HG02884 (cell line): ENCODE measurements around the gene TASP1.
"Not testable (repeated sequence)": the region's sequence is repeated elsewhere in the genome, so short reads cannot be mapped to it uniquely, and the experiment has no call there.

Experiments used
- ATAC-seq: cut with Tn5 transposase; IDR thresholded peaks from one replicate; pipeline ENCODE4 v1.9.1; 2021; ENCODE audit warnings: mild to moderate bottlenecking, moderate library complexity; ENCODE audit not compliant: unreplicated experiment

TASP1 gene

GRCh38 chr20:13650474-13650873 is 11.7 kb upstream of the TASP1 start:
- no peak for ATAC-seq

GRCh38 chr20:13648291-13649228 is 9.8 kb upstream of the TASP1 start:
- no peak for ATAC-seq

GRCh38 chr20:13644010-13644409 is 5.3 kb upstream of the TASP1 start:
- no peak for ATAC-seq

DNA sequence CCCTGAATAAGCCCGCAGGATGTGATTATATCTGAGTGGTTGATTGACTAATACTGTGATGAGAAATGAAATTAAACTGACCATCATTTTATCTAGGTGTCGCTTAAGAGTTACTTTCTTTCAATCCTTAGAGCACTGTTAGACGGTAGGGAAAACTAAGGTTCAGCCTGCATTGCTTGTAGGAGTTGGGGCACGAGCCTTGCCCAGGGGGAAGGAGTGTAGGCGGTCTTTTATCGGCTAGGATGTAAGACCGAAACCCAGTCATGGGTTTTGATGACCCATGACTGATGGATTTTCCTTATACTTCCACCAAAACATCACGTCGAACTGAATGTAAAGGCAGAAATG is 392 bp upstream of the TASP1 start:
- peak; percentile 17 for ATAC-seq

GRCh38 chr20:13638162-13638495 is 603 bp downstream of the TASP1 start:
- no peak for ATAC-seq

DNA sequence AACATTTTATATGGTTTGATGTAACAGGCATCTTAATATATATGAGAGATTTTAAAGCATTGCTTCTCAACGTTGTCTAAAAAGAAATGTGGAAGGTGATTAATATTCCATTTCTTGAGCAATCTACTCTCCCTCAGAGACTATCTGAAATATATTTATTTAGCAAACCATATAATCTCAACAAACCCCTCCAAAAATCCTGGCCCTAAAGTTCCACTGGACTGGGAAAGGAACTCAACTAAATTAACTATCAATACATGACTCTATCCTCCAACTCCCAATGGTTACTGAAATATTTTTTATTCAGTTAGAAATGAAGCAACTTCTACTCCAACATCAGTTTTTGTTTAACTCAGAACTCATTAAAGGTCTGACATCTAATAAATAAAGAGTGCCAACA is 6.3 kb downstream of the TASP1 start:
- ATAC-seq = no peak

- not testable (repeated sequence) for ATAC-seq
These were observed 11.2 kb downstream of the TASP1 start for GRCh38 chr20:13627525-13627924.

DNA sequence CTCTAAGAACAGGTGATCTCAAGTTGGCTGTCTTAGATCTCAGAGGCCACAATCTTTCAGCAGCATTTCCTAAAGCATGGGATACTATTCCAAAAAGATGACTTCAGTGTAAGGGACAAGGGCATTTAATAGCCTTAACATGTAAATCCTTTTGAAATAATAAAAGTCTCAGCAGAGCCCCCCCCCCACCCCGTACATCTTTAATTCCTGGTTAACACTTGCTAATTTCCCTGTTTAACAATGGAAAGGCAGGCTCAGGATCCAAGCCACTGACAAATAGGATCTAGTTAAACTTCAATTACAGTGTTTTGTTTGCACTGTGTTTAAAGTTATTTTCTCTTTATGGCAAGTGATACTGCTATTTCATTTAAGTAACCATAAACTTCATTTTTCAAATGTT is 12.0 kb downstream of the TASP1 start:
- no peak for ATAC-seq

DNA sequence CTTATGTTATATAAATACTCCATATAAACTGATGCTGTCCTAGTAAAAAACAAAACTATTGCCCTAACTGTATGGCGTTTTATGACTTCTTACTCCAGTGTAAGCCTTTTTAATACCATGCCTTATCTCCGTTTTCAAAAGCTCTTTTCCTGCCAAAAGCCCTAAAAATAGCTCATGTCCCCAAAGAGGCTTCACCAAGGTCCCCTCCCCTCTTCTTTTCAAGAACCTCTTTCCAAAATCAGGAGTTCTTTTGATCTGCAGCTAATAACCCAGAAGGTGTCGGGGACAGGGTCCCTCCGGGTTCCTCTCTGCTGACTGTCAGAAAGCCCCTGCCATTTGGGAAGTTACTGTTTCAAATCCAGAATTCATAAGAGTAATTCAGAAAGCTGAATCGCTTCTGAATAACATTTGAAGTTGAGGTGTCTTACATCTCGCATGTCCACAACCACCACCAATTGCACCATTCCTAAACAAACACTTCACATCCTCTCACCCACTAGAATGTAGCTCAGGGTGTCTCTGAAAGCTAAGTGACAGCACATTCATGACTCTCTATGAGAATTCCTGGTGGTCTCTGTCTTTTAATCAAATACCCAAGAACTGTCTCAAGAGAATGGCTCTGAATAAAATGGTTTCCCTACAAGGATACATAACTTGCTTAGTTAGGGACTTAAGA is 13.3 kb downstream of the TASP1 start:
- ATAC-seq = no peak

DNA sequence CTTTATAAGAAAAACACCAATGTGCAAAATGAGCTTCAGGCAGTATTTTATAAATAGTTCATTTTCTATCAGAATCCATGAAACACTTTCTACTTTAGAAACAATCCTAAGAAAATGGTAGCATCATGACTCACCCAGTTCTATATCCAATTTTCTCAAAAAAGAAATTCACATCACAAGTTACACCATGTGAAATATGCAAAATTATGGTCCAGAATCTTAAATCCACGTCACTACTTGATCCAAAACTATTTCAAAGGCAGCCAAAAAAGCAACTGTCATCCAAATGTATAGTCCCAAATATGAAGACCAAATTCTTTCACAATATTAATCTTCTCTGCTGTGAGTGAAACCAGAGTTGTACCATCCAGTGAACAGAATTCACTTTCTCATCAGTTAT is 19.3 kb downstream of the TASP1 start:
- ATAC-seq = not testable (repeated sequence)

- ATAC-seq = not testable (repeated sequence)
These were observed 20.3 kb downstream of the TASP1 start for GRCh38 chr20:13618456-13618855.

- not testable (repeated sequence) for ATAC-seq
These were observed 21.1 kb downstream of the TASP1 start for GRCh38 chr20:13617585-13617984.

DNA sequence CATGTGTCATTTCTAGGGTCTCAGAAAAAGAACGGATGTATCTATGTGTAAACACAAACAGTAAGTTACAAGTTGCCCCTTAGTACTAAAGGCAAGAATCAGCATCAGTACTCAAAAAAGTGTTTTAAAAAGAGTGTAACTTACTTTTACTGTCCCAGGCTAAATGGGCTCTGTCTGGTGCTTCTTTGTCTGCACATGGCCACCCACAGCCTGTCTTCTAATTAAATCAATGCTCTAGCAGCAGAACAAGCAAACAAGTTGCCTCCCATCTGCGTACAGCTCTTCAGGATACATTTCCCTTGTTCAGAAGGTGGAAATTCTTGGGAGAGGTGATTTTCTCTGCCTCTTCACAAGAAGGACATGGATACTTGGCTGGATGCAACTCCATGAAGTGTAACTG is 22.0 kb downstream of the TASP1 start:
- ATAC-seq = not testable (repeated sequence)

GRCh38 chr20:13613917-13614316 is 24.8 kb downstream of the TASP1 start:
- ATAC-seq = no peak

GRCh38 chr20:13611611-13612125 is 27.1 kb downstream of the TASP1 start:
- ATAC-seq = no peak

DNA sequence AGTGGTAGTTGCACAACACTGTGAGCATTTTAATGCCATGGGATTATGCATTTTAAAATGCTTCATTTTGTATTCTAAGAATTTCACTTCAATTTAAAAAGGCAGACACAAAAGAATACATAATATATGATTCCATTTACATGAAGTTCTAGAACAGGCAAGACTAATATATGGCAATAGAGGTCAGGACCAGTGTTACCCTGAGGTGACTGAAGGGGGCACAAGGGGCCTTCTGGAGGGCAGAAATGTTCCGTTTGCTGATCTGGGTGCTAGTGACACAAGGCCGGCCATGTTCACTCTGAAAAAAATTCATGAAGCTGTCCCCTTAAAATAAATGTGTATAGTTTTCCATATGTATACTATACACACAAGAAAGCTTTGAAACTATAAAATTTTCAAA is 28.5 kb downstream of the TASP1 start:
- no peak for ATAC-seq

DNA sequence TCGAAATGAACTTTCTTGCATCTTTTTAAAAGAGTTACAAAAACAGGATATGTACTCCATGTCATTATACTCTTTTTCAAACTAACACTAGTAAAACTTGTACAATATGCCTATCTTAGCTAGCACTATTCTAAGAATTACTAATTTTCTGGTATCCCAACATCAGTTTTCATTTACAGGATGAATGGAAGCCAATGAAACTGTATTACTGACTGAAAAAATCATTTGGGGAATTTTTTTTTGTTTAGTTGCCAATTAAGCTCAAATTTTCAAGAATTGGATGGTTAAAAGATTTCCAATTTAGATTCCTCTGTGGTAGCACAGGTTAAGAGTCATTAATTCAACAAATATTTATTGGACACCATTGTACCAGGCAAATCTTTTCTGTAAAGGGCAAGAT is 30.7 kb downstream of the TASP1 start:
- no peak for ATAC-seq

- ATAC-seq = not testable (repeated sequence)
These were observed 45.3 kb downstream of the TASP1 start for GRCh38 chr20:13593423-13593822.

DNA sequence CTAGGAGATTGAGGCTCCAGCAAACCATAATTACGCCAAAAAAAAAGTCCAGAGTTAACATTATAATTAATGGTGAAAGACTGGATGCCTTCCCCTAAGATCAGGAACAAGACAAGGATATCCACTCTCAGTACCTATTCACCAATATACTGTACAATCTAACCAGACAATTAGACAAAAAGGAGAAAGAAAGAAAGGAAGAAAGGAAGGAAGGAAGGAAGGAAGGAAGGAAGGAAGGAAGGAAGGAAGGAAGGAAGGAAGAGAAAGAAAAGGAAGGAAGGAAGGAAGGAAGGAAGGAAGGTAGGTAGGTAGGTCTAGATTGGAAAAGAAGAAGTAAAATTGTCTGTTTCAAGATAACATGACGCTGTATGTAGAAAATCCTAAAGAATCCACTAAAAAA is 50.7 kb downstream of the TASP1 start:
- ATAC-seq = no peak

DNA sequence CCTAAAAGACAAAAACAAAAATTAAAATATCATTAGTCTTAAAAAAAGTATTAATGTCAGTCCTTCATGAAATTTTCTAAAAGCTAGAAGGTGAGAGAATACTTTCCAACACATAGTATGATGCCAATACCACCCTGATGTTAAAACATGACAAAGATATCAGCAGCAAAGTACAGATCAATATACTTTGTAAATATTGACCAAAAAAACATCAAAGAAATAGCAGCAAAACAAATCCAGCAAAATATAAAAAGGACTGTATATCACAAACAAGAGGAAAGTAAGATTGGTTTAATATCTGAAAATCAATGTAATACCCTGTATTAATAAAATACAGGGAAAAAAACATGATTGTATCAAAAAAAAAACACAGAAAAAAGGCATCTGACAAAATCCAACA is 51.4 kb downstream of the TASP1 start:
- ATAC-seq = no peak

DNA sequence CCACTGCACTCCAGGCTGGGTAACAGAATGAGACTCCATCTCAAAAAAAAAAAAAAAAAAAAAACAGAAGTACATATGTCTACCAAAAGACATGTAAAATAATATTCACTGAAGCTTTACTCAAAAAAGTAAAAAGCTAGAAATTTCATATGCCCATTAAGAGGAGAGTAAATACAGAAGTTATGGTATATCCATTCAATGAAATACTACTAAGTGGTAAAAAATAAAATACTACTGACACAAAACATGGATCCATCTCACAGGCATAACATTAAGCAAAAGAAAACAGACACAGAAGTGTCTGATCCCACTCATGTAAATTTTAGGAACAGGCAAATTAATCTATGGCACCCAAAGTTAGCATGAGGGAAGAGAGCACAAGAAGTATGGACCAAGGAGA is 52.6 kb downstream of the TASP1 start:
- no peak for ATAC-seq

- no peak for ATAC-seq
These were observed 57.3 kb downstream of the TASP1 start for GRCh38 chr20:13581451-13581850.
